ENCODE results near the gene SDHA.

Gene SDHA

DNA sequence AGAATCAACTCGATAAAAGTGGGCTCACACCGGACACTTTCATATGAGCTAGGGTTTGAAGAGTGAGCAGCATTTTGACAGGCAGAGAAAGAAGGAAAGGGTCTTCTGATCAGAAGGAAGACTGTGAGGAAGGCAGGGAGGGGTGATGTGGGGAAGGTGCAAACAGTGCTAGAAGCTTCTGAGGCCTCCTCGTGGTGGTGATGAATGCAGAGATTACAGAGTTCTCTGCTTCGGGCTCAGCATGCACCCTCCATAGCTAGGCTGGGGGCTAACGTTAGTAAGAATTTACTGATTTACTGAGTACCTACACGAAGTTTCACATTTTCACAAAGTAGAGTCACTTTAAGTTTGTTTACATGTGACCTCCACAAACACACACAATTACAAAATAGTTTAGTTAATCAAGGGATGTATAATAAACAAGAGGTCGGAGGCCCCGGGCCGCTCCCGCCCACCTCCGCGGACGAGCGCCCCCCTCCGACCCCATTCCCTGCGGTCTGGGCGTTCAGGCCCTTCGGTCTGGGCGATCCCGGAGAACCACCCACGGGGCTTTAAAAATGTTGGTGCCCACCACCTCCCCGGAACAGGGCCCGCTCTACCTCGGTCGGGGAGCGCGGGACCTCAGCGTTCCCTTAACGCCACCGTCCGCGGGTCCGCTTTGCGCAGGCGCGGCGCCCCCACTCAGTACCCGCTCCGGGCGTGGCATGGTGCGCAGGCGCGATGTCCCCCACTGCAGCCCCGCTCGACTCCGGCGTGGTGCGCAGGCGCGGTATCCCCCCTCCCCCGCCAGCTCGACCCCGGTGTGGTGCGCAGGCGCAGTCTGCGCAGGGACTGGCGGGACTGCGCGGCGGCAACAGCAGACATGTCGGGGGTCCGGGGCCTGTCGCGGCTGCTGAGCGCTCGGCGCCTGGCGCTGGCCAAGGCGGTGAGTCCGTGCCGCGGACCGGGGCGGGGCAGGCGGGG lies at the start of gene SDHA, which contains the start of gene CCDC127:
TSS of gene SDHA (plus strand) at position 827 of the 963 bp plus-strand sequence. CDS start at position 863, 36 bp downstream.
TSS of gene CCDC127 (minus strand) at position 660 of the 963 bp plus-strand sequence. CDS start 1,304 bp downstream, outside the sequence.
- DNase-seq (ENCODE audit: low read depth, low spot score) = peak; percentile 94

GRCh38 chr5:169071-169727 lies 48.9 kb upstream of the SDHA start:
- DNase-seq (ENCODE audit: low read depth, low spot score) = no peak

DNA sequence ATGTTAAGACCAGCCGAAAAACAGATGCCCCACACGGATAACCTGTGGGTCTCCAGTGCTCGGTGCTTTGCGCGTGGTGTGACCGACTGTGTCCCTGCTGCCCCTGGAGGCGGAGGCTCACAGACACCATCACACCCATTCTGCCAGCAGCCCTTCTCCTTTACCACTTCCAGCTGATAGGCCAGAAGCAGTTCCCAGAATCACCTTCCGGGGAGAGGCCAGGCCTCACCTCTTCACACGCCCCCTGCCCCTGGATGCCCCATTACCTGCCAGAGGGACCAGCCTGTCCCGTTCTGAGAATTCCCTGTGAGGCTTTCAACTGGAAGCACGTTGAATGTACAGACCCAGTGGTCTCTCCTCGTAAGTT lies 48.4 kb upstream of the SDHA start:
- DNase-seq (ENCODE audit: low read depth, low spot score) = no peak

DNA sequence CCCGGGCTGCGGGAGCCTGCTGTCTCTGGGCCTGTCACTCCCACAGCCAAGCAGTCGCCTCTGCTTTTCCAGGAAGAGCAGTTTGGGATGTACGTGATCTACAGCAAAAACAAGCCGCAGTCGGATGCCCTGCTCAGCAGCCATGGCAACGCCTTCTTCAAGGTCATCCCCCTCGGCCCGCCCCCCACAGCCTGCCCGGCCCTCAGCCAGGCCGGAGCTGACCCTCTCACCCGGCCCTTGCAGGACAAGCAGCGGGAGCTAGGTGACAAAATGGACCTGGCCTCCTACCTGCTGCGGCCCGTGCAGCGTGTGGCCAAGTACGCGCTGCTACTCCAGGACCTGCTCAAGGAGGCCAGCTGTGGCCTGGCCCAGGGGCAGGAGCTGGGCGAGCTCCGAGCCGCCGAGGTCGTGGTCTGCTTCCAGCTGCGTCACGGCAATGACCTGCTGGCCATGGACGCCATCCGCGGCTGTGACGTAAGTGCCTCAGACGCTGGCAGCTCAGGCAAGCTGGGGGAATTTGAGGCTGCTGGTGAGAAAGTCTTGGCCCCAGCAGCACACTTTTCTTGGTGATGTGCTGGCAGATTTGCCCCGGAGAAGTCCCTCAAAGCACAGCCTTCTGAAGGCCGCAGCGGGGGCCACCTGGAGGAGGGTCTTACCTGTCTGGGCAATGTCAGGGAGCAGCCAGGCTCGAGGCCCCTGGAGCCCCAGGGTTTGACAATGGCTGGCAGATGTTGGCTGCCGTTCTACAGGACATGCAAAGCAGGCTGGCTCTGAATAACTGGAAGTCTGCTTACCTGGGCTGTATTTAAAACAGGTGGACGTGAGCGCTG lies 46.9 kb upstream of the SDHA start:
- no peak for DNase-seq (ENCODE audit: low read depth, low spot score)

GRCh38 chr5:171801-172331 lies 46.3 kb upstream of the SDHA start:
- DNase-seq (ENCODE audit: low read depth, low spot score) = no peak

GRCh38 chr5:172421-172820 lies 45.7 kb upstream of the SDHA start:
- no peak for DNase-seq (ENCODE audit: low read depth, low spot score)

DNA sequence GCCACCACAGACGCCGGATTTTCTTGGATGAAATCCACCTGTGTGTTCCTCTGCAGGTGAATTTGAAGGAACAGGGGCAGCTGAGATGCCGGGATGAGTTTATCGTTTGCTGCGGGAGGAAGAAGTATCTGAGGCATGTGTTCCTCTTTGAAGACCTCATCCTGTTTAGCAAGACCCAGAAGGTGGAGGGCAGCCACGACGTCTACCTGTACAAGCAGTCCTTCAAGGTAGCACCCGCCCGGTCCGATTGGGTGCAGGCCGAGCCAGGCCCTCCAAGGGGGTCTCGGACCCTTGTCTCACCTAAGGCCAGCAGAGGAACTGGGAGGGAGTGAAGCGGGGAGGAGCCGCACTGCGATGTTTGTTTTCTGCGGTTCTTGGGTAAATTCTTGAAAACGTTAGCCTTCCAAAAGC lies 45.3 kb upstream of the SDHA start:
- DNase-seq (ENCODE audit: low read depth, low spot score) = no peak

DNA sequence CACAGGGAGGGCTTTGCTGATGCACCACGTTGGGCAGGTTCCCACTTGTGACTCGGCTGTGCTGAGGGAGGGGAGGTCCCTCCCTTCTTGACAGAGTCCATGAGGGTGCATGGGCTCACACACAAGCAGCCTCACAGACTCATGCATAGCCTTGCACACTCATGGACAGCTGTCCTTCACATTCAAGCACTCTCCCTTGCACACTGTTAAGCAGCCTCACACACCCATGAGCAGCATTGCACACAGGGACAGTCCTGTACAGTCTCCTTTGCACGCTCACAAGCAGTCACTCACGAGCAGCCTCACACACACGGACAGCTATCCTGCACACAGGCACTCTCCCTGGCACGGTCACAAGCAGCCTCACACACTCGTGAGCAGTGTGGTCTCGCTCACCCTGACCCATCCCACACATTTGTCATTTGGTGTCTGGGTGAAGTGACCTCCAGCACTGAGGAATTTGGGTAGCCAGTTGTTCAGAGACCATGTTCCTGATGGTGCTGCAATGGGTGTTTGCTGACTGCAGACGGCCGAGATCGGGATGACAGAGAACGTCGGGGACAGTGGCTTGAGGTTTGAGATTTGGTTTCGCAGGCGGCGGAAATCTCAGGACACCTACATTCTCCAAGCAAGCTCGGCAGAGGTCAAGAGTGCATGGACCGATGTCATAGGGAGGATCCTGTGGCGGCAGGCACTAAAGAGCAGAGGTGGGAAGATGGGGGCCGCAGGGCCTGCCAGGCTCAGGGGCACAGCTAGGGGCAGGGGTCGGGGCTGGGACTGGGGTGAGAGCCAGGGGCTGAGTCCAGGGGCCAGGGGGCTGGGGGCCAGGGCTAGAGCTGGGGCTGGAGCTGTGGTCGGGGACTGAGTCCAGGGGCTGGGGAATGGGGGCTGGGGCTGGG lies 44.5 kb upstream of the SDHA start:
- no peak for DNase-seq (ENCODE audit: low read depth, low spot score)

GRCh38 chr5:174291-174600 lies 43.9 kb upstream of the SDHA start:
- no peak for DNase-seq (ENCODE audit: low read depth, low spot score)

- DNase-seq (ENCODE audit: low read depth, low spot score) = no peak
Measured at GRCh38 chr5:174876-175465, 43.1 kb upstream of the SDHA start.

GRCh38 chr5:176296-176823 lies 41.8 kb upstream of the SDHA start:
- DNase-seq (ENCODE audit: low read depth, low spot score) = peak; percentile 65

GRCh38 chr5:178110-178509 lies 40.0 kb upstream of the SDHA start:
- no peak for DNase-seq (ENCODE audit: low read depth, low spot score)

DNA sequence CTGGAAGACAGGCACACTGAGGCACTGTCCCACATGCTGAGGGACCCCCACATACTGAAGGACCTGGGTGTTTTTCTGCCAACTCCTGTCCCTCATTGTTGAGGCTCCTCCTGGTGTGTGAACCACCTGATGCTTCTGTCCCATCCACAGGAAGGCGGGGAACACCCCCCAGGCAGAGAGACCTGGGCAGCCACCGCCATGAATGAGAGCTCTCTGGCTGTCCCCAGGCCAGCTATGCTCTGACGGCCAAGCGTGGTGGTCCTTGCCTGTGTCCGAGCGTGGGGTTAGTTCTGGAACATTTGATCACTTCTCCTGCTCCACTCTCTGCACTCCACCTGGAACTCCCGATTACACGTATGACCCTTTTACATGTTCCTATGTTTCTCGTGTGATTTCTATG lies 38.7 kb upstream of the SDHA start:
- DNase-seq (ENCODE audit: low read depth, low spot score) = no peak

DNA sequence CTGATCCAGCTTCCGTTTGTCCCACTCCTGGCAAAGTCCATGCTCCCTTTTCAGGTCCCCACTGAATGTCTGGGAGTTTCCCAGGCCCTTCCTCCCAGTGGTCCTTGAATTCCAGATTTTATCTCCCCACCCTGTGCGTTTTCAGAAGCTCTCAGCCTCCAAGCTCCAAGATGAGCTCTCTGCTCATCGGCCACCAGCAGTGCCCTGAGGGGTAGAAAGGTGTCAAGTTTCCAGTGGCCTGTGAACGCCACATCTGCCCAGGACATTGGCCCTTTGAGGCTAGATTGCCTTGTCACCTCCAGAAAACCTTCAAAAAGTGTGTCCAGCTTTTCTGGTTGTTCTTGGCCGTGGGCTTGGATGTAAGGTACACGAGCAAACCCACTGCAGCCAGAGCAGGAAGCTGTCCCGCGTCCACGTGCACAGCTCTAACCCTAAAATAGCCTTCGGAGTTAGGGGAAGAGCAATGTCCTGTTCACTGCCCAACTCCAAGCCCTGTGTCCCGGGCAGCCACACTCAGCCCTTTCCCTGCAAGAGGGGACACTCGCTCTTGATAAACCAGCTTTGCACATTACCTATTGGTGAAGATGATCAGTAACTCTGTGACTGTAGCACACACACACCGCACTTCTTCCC lies 37.7 kb upstream of the SDHA start:
- peak; percentile 85 for DNase-seq (ENCODE audit: low read depth, low spot score)

GRCh38 chr5:181160-181559 lies 37.0 kb upstream of the SDHA start:
- no peak for DNase-seq (ENCODE audit: low read depth, low spot score)

- no peak for DNase-seq (ENCODE audit: low read depth, low spot score)
Measured at GRCh38 chr5:181566-181965, 36.6 kb upstream of the SDHA start.

DNA sequence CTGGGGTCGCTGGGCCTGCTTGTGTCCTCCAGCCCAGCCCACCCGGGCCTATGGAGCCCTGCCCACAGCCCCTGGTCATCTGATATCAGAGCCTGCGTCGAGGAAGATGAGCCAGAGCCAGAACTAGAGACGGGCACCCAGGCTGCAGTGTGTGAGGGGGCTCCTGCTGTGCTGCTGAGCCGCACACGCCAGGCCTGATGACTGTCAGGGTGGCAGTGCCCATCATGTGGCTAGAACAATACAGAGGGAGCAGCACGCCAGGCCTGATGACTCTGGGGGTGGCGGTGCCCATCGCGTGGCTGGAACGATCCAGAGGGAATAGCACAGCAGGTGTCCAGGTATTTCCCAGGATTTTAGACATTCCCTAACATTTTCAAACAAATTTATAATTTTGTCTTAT lies 36.0 kb upstream of the SDHA start:
- DNase-seq (ENCODE audit: low read depth, low spot score) = no peak

DNA sequence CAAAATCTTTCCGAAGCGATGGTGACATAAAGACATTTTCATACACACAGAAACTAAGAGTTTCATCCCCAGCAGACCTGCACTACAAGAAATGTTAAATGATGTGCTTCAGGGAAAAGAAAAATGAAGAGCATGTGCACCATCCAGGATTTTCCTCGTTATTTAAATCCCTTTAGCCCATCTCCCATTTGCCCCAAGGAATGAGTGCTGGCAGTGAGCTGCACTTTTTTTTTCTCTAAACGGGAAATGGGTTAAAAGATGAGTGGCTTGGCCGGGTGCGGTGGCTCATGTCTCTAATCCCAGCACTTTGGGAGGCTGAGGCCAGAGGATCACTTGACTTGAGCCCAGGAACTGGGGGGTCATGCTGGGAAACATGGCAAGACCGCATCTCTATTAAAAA lies 33.6 kb upstream of the SDHA start:
- no peak for DNase-seq (ENCODE audit: low read depth, low spot score)

All from ELF-1 (cell line).